ENCODE measurements around the gene APOH. TPM values are rescaled to one million over a fixed set of nuclear protein-coding genes. Genes with fewer than 3 reads are reported as not detected.

The APOH gene
- total RNA-seq, 1 experiment from 2014 or later, result 1.4 TPM

GRCh38 chr17:66198242-66198641 lies 31.0 kb downstream of the APOH start:
- H3K4me1 ChIP-seq (ENCODE audit: insufficient read depth, low read length, poor library complexity, severe bottlenecking), result peaks cover 14% of the 10 kb centered on the region
- no peaks in the 10 kb centered on the region for H3K27me3 ChIP-seq (replicated peaks; ENCODE audit: insufficient read depth, low read depth, low read length, poor library complexity)
- H3K9me3 ChIP-seq (ENCODE audit: low read depth, low read length, poor library complexity, severe bottlenecking), result no peaks in the 10 kb centered on the region
- ChIA-PET POLR2A (ENCODE audit: low non-redundant PET) (no interaction called here), CTCF (no interaction called here)
- no peak overlapping the region for H3K27ac ChIP-seq (ENCODE audit: low read depth, low read length, poor library complexity, severe bottlenecking)
- no peak overlapping the region for H3K4me3 ChIP-seq (ENCODE audit: low read depth, low read length, poor library complexity, severe bottlenecking)
- no peak for DNase-seq (ENCODE audit: low spot score)
- TF ChIP-seq CTCF (conservative IDR thresholded peaks at IDR 0.05; ENCODE audit: low read depth, low read length), result no peak
- TF ChIP-seq EZH2 (IDR thresholded peaks at IDR 0.05; ENCODE audit: borderline replicate concordance, low read depth, low read length, poor library complexity, severe bottlenecking), result no peak
- no TSS peak for BruUV-seq (replicated peaks)
- H3K36me3 ChIP-seq (ENCODE audit: insufficient read depth, low read length, poor library complexity, severe bottlenecking), result no peaks in the 10 kb centered on the region
- intact Hi-C loops (cut with micrococcal nuclease; ENCODE audit: unreplicated experiment), result no loop called here

GRCh38 chr17:66192378-66192687 lies 36.9 kb downstream of the APOH start:
- Histone ChIP-seq H3K4me1 (ENCODE audit: insufficient read depth, low read length, poor library complexity, severe bottlenecking) (peaks cover 5% of the 10 kb centered on the region), H3K27me3 (replicated peaks; ENCODE audit: insufficient read depth, low read depth, low read length, poor library complexity) (no peaks in the 10 kb centered on the region), H3K4me3 (ENCODE audit: low read depth, low read length, poor library complexity, severe bottlenecking) (peak overlapping the region; percentile 85), H3K36me3 (ENCODE audit: insufficient read depth, low read length, poor library complexity, severe bottlenecking) (no peaks in the 10 kb centered on the region), H3K9me3 (ENCODE audit: low read depth, low read length, poor library complexity, severe bottlenecking) (no peaks in the 10 kb centered on the region), H3K27ac (ENCODE audit: low read depth, low read length, poor library complexity, severe bottlenecking) (peak overlapping the region; percentile 22)
- ChIA-PET POLR2A (ENCODE audit: low non-redundant PET) (no interaction called here), CTCF (no interaction called here)
- DNase-seq (ENCODE audit: low spot score), result no peak
- intact Hi-C loops (cut with micrococcal nuclease; ENCODE audit: unreplicated experiment), result no loop called here
- TF ChIP-seq CTCF (conservative IDR thresholded peaks at IDR 0.05; ENCODE audit: low read depth, low read length) (no peak), EZH2 (IDR thresholded peaks at IDR 0.05; ENCODE audit: borderline replicate concordance, low read depth, low read length, poor library complexity, severe bottlenecking) (no peak)
- no TSS peak for BruUV-seq (replicated peaks)

GRCh38 chr17:66191593-66192377 lies 37.4 kb downstream of the APOH start, which contains the start of gene CEP112:
TSS of gene CEP112 (minus strand) at chr17:66192133.
- peak; percentile 92 for DNase-seq (ENCODE audit: low spot score)
- Histone ChIP-seq H3K9me3 (ENCODE audit: low read depth, low read length, poor library complexity, severe bottlenecking) (no peaks in the 10 kb centered on the region), H3K4me1 (ENCODE audit: insufficient read depth, low read length, poor library complexity, severe bottlenecking) (peaks cover 5% of the 10 kb centered on the region), H3K27ac (ENCODE audit: low read depth, low read length, poor library complexity, severe bottlenecking) (peak within 1 kb of the TSS; percentile 83), H3K4me3 (ENCODE audit: low read depth, low read length, poor library complexity, severe bottlenecking) (peak within 1 kb of the TSS; percentile 85), H3K36me3 (ENCODE audit: insufficient read depth, low read length, poor library complexity, severe bottlenecking) (no peaks in the 10 kb centered on the region), H3K27me3 (replicated peaks; ENCODE audit: insufficient read depth, low read depth, low read length, poor library complexity) (no peaks in the 10 kb centered on the region)
- ChIA-PET CTCF (no interaction called here), POLR2A (ENCODE audit: low non-redundant PET) (no interaction called here)
- intact Hi-C loops (cut with micrococcal nuclease; ENCODE audit: unreplicated experiment), result no loop called here
- BruUV-seq (replicated peaks), result no TSS peak
- TF ChIP-seq EZH2 (IDR thresholded peaks at IDR 0.05; ENCODE audit: borderline replicate concordance, low read depth, low read length, poor library complexity, severe bottlenecking) (no peak), CTCF (conservative IDR thresholded peaks at IDR 0.05; ENCODE audit: low read depth, low read length) (no peak)
